K562 (cell line): Measurements from ENCODE around the gene EMP2. TPM values are rescaled to one million over a fixed set of nuclear protein-coding genes. Genes with fewer than 3 reads are reported as not detected.

ENCODE experiments used
- BRF2 ChIP-seq: IDR thresholded peaks from 3 replicates; pipeline ENCODE4 v1.6.1; 2011; ENCODE audit warnings: borderline replicate concordance, mild to moderate bottlenecking; ENCODE audit not compliant: insufficient read length, insufficient read depth
- CREB3 ChIP-seq: fragments of 450-650 bp; conservative IDR thresholded peaks from 2 replicates; pipeline ENCODE4 v1.6.1; 2016; ENCODE audit warnings: missing genetic modification characterization, low read depth, mild to moderate bottlenecking, missing compliant biosample characterization, moderate library complexity
- DEAF1 ChIP-seq: fragments of 450-650 bp; formaldehyde crosslinking; IDR thresholded peaks from 2 replicates; pipeline ENCODE4 v1.4.0; 2020; ENCODE audit warnings: mild to moderate bottlenecking, moderate library complexity
- HIVEP1 ChIP-seq: fragments of 250-450 bp; sonication (Bioruptor Pico); IDR thresholded peaks from 2 replicates; pipeline ENCODE4 v1.4.0; 2020; ENCODE audit warnings: mild to moderate bottlenecking
- HMGXB4 ChIP-seq: sonication (generic); formaldehyde crosslinking; IDR thresholded peaks from 2 replicates; pipeline ENCODE4 v1.8.1; 2023; ENCODE audit warnings: mild to moderate bottlenecking, missing genetic modification reagents
- ID3 ChIP-seq, 2 experiments: fragments of 250-450 bp in 1 of 2; fragments of 450-650 bp in 1 of 2; sonication (Bioruptor Pico) in 1 of 2; IDR thresholded peaks; 2 replicates each; pipeline versions ENCODE4 v1.6.1 to v1.8.0; 2016 to 2021; ENCODE audit warnings: mild to moderate bottlenecking in 2 of 2, moderate library complexity in 2 of 2, missing compliant biosample characterization in 1 of 2, missing genetic modification characterization in 1 of 2
- MTA1 ChIP-seq: fragments of 450-650 bp; IDR thresholded peaks from 2 replicates; pipeline ENCODE4 v1.6.1; 2017; ENCODE audit warnings: borderline replicate concordance
- MTF1 ChIP-seq: fragments of 250-450 bp; sonication (Bioruptor Pico); IDR thresholded peaks from 2 replicates; pipeline ENCODE4 v1.9.0; 2021; ENCODE audit warnings: moderate library complexity, mild to moderate bottlenecking, inconsistent platforms, borderline replicate concordance
- NELFE ChIP-seq: IDR thresholded peaks from 2 replicates; pipeline ENCODE4 v1.6.1; 2011; ENCODE audit warnings: mild to moderate bottlenecking; ENCODE audit not compliant: insufficient read depth, insufficient read length
- NFYB ChIP-seq: IDR thresholded peaks from 2 replicates; pipeline ENCODE4 v1.6.1; 2011; ENCODE audit warnings: mild to moderate bottlenecking, moderate library complexity; ENCODE audit not compliant: insufficient read length; ENCODE audit errors: extremely low read depth
- PCBP2 ChIP-seq: fragments of 200-400 bp; formaldehyde crosslinking; IDR thresholded peaks from 2 replicates; pipeline ENCODE4 v1.6.1; 2018; ENCODE audit warnings: low read length, low read depth, mild to moderate bottlenecking, moderate library complexity; ENCODE audit not compliant: poor library complexity, severe bottlenecking
- PHTF2 ChIP-seq: fragments of 250-450 bp; sonication (Bioruptor Pico); IDR thresholded peaks from 2 replicates; pipeline ENCODE4 v1.5.0; 2021; ENCODE audit warnings: mild to moderate bottlenecking
- PTTG1 ChIP-seq: fragments of 450-650 bp; IDR thresholded peaks from 2 replicates; pipeline ENCODE4 v1.6.1; 2016; ENCODE audit warnings: low read depth, mild to moderate bottlenecking, missing genetic modification characterization, missing compliant biosample characterization
- RBM14 ChIP-seq: fragments of 200-400 bp; formaldehyde crosslinking; IDR thresholded peaks from 2 replicates; pipeline ENCODE4 v1.6.1; 2018; ENCODE audit warnings: low read depth, mild to moderate bottlenecking, low read length, moderate library complexity, borderline replicate concordance; ENCODE audit not compliant: insufficient read depth
- RFX1 ChIP-seq: fragments of 450-650 bp; IDR thresholded peaks from 2 replicates; pipeline ENCODE4 v1.6.1; 2016; ENCODE audit warnings: mild to moderate bottlenecking, moderate library complexity
- SREBF2 ChIP-seq: sonication (generic); formaldehyde crosslinking; IDR thresholded peaks from 2 replicates; pipeline ENCODE4 v1.4.0; 2020; ENCODE audit warnings: mild to moderate bottlenecking, missing genetic modification reagents
- WHSC1 ChIP-seq: IDR thresholded peaks from one replicate; pipeline ENCODE4 v1.6.1; 2012; ENCODE audit warnings: low read length, control low read depth, inconsistent platforms
- ZFX ChIP-seq: sonication (generic); formaldehyde crosslinking; IDR thresholded peaks from 2 replicates; pipeline ENCODE4 v1.8.0; 2022; ENCODE audit warnings: mild to moderate bottlenecking, missing genetic modification reagents, moderate library complexity
- ZNF655 ChIP-seq: fragments of 250-450 bp; sonication (Bioruptor Pico); IDR thresholded peaks from 2 replicates; pipeline ENCODE4 v1.5.0; 2021
- polyA plus RNA-seq, 8 experiments: library from polyadenylated mRNA; depleted of rRNA in 4 of 8; stranded (reverse) in 5 of 8; unstranded in 3 of 8; fragments of >200 nt; fragmentation: Nextera tagmentation in 2 of 8; fragmentation: Illumina TruSeq in 1 of 8; extraction: Ambion mirVana in 2 of 8; extraction: Trizol in 1 of 8; gene quantifications; 2 replicates each; pipeline versions ENCODE4 v1.2.1 to v1.2.3, GENCODE V29; 2011 to 2014; ENCODE audit warnings: inconsistent platforms in 1 of 8, missing spikeins in 1 of 8
- total RNA-seq, 7 experiments: library from RNA; depleted of rRNA in 6 of 7; stranded (reverse); fragments of >200 nt in 6 of 7; fragmentation: Illumina TruSeq in 2 of 7; extraction: Trizol in 2 of 7; gene quantifications; 2 replicates each; pipeline versions ENCODE4 v1.2.1 to v1.2.3, GENCODE V29; 2011 to 2021; ENCODE audit warnings: low replicate concordance in 1 of 7

The EMP2 gene
- total and polyA plus RNA-seq, 9 of the 15 experiments (the other 6 are each of a cell fraction or from before 2014, with no cell fraction given): 0.73 to 6.2 (median 3.1) TPM

- TF ChIP-seq HMGXB4 (no peak), BRF2 (no peak), RFX1 (no peak), WHSC1 (no peak), PCBP2 (no peak), RBM14 (no peak), MTA1 (no peak), ZFX (CRISPR knock-in tag) (peak; percentile 76), NFYB (no peak), PHTF2 (no peak), MTF1 (no peak), ID3 (CRISPR knock-in tag; IDR thresholded peaks at IDR 0.05) (no peak), ID3 (tag; IDR thresholded peaks at IDR 0.05) (peak; percentile 49; the same call in 1 of the 2 replicates), DEAF1 (CRISPR knock-in tag) (no peak), PTTG1 (tag) (no peak), NELFE (no peak), SREBF2 (CRISPR knock-in tag) (no peak), ZNF655 (CRISPR knock-in tag) (no peak), CREB3 (tag) (no peak), HIVEP1 (CRISPR knock-in tag) (no peak)
Measured at GRCh38 chr16:10579965-10580882, at the start of gene EMP2 (continued).
